WTC11 (cell line): ENCODE measurements around the gene CCDC175.

Experiments used
- CREB1 ChIP-seq: sonication (generic); formaldehyde crosslinking; IDR thresholded peaks from 2 replicates; pipeline ENCODE4 v1.8.0; 2023; ENCODE audit warnings: mild to moderate bottlenecking, missing genetic modification reagents
- CTCF ChIP-seq: fragments of 200-600 bp; IDR thresholded peaks from 2 replicates; pipeline ENCODE4 v1.8.0; 2022; ENCODE audit warnings: antibody characterized with exemption
- TCF7 ChIP-seq: sonication (generic); formaldehyde crosslinking; IDR thresholded peaks from 2 replicates; pipeline ENCODE4 v1.8.0; 2022; ENCODE audit warnings: mild to moderate bottlenecking, low read depth, missing genetic modification reagents, moderate library complexity
- ZBTB43 ChIP-seq: sonication (generic); formaldehyde crosslinking; IDR thresholded peaks from 2 replicates; pipeline ENCODE4 v1.8.1; 2023; ENCODE audit warnings: mild to moderate bottlenecking, missing genetic modification reagents
- TF ChIP-seq, protein P1 (sequence below): sonication (generic); formaldehyde crosslinking; IDR thresholded peaks from 2 replicates; pipeline ENCODE4 v1.8.0; 2022; ENCODE audit warnings: mild to moderate bottlenecking, missing genetic modification reagents

DNA sequence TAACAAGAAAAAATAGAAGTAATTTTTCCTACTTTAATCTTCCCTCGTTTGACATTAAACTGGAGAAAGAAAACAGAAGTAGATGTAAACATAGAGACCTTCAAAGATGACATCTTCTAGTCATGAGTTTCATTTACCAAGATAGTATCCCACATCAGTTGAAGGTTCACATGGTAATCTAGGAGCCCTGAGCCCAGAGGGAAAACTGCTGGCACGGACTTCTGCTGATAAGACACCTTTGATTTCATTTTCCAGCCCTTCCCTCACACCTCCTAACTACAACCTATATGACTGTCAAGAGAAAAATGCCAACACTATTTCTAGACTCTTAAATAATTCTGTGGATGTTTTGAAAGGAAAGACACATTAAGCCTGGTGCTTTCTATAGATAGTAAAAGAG lies 46.0 kb upstream of the CCDC175 start:
- no peak for TF ChIP-seq CTCF
- no peak for TF ChIP-seq CREB1 (CRISPR knock-in tag)
- TF ChIP-seq TCF7 (CRISPR knock-in tag), result no peak
- no peak for TF ChIP-seq ZBTB43 (CRISPR knock-in tag)
- TF ChIP-seq, protein P1, sequence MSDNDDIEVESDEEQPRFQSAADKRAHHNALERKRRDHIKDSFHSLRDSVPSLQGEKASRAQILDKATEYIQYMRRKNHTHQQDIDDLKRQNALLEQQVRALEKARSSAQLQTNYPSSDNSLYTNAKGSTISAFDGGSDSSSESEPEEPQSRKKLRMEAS, result no peak
